ENCODE results near the gene FBRS. TPM values are rescaled to one million over a fixed set of nuclear protein-coding genes. Genes with fewer than 3 reads are reported as not detected.

FBRS gene
- total and polyA plus RNA-seq, 2 of the 13 experiments (the other 11 are each of a cell fraction or from before 2014, with no cell fraction given), result 13.7 to 16.2 TPM

- TF ChIP-seq REST (IDR thresholded peaks at IDR 0.05; ENCODE audit: borderline replicate concordance in 1 of 2, low read depth in 1 of 2, low read length in 2 of 2), result peak in 1 of 2 experiments; percentile 77; a peak in 1 of 4 replicates
- no peak; the same call in 1 of the 2 replicates for TF ChIP-seq HINFP (CRISPR knock-in tag; IDR thresholded peaks at IDR 0.05; ENCODE audit: low read depth)
- TF ChIP-seq ZBTB10 (CRISPR knock-in tag; IDR thresholded peaks at IDR 0.05; ENCODE audit: borderline replicate concordance), result peak; percentile 86
- 0 out of 2 replicates have a peak, but pooled peaks have one; percentile 88 for TF ChIP-seq KLF13 (CRISPR knock-in tag; IDR thresholded peaks at IDR 0.05)
- TF ChIP-seq ZBTB44 (CRISPR knock-in tag; IDR thresholded peaks at IDR 0.05), result peak; percentile 92
- no peak for TF ChIP-seq SOX13 (IDR thresholded peaks at IDR 0.05)
- TF ChIP-seq SOX13 (CRISPR knock-in tag; conservative IDR thresholded peaks at IDR 0.05 in 1 of 2, IDR thresholded peaks at IDR 0.05 in 1 of 2), result peak in 1 of 2 experiments; percentile 22; a peak in 2 of 4 replicates
- TF ChIP-seq ZFP82 (CRISPR knock-in tag; IDR thresholded peaks at IDR 0.05; ENCODE audit: borderline replicate concordance), result peak; percentile 99
- no peak for TF ChIP-seq ARNT (IDR thresholded peaks at IDR 0.05)
- peak; percentile 93; the same call in 1 of the 2 replicates for TF ChIP-seq ZNF703 (CRISPR knock-in tag; IDR thresholded peaks at IDR 0.05; ENCODE audit: borderline replicate concordance)
- no peak for TF ChIP-seq CENPBD1 (CRISPR knock-in tag; IDR thresholded peaks at IDR 0.05; ENCODE audit: borderline replicate concordance, low read depth)
- TF ChIP-seq USF2 (IDR thresholded peaks at IDR 0.05; ENCODE audit: low read depth, low read length), result no peak
- peak; percentile 41; the same call in 1 of the 2 replicates for TF ChIP-seq USF2 (CRISPR knock-in tag; IDR thresholded peaks at IDR 0.05; ENCODE audit: borderline replicate concordance)
- no peak for TF ChIP-seq RFX1 (IDR thresholded peaks at IDR 0.05)
Measured at GRCh38 chr16:30609926-30610839, 48.0 kb upstream of the FBRS start, which contains the start of gene ZNF689 (continued).
